Measurements from ENCODE around the gene FOXK1. TPM values are rescaled to one million over a fixed set of nuclear protein-coding genes. Genes with fewer than 3 reads are reported as not detected.

The FOXK1 gene
- total RNA-seq, 1 donor from 2014 or later, result 53.6 TPM

GRCh38 chr7:4699841-4700240, 17.7 kb downstream of the FOXK1 start:
- Mint-ChIP-seq H3K27me3 (ENCODE audit: low read depth, unreplicated experiment) (no peaks in the 10 kb centered on the region), H3K27ac (ENCODE audit: unreplicated experiment) (no peak overlapping the region), H3K36me3 (ENCODE audit: low read depth, unreplicated experiment) (peaks cover 2% of the 10 kb centered on the region), H3K4me3 (ENCODE audit: unreplicated experiment) (no peak overlapping the region), H3K9me3 (ENCODE audit: unreplicated experiment) (no peaks in the 10 kb centered on the region), H3K4me1 (ENCODE audit: low read depth, unreplicated experiment) (peaks cover 37% of the 10 kb centered on the region)
- Histone ChIP-seq H3K4me2 (ENCODE audit: low read length) (no peak overlapping the region), H3K9me3 (ENCODE audit: insufficient read depth, low read depth, low read length) (no peaks in the 10 kb centered on the region), H3K9ac (ENCODE audit: low read length) (peak overlapping the region; percentile 65), H3K4me3 (ENCODE audit: insufficient read depth, low read depth, low read length) (no peak overlapping the region), H3K27me3 (ENCODE audit: insufficient read depth, low read length) (no peaks in the 10 kb centered on the region), H3K4me1 (ENCODE audit: insufficient read depth, low read length) (peaks cover 30% of the 10 kb centered on the region), H2AFZ (ENCODE audit: low read depth, low read length) (no peak overlapping the region), H3K36me3 (ENCODE audit: insufficient read depth, low read length) (no peaks in the 10 kb centered on the region), H4K20me1 (ENCODE audit: insufficient read depth, low read length) (peaks cover 61% of the 10 kb centered on the region), H3K79me2 (ENCODE audit: insufficient read depth, low read length) (peaks cover 99% of the 10 kb centered on the region), H3K27ac (ENCODE audit: low read depth, low read length) (peak overlapping the region; percentile 74)
- FAIRE-seq (no peak), DNase-seq (ENCODE audit: low read depth) (no peak)
- TF ChIP-seq CTCF (IDR thresholded peaks at IDR 0.05; ENCODE audit: insufficient read depth, low read depth, low read length) (no peak), EZH2 (IDR thresholded peaks at IDR 0.05; ENCODE audit: insufficient read depth, low read length) (no peak)

- no peaks in the 10 kb centered on the region for H3K27me3 ChIP-seq (ENCODE audit: insufficient read depth, low read length)
- peak overlapping the region; percentile 69 for H3K9ac ChIP-seq (ENCODE audit: low read length)
- H3K9me3 ChIP-seq (ENCODE audit: insufficient read depth, low read depth, low read length), result no peaks in the 10 kb centered on the region
- H3K36me3 ChIP-seq (ENCODE audit: insufficient read depth, low read length), result no peaks in the 10 kb centered on the region
- Mint-ChIP-seq H3K27me3 (ENCODE audit: low read depth, unreplicated experiment) (no peaks in the 10 kb centered on the region), H3K27ac (ENCODE audit: unreplicated experiment) (peak overlapping the region; percentile 63), H3K9me3 (ENCODE audit: unreplicated experiment) (no peaks in the 10 kb centered on the region), H3K4me1 (ENCODE audit: low read depth, unreplicated experiment) (peaks cover 37% of the 10 kb centered on the region), H3K36me3 (ENCODE audit: low read depth, unreplicated experiment) (peaks cover 2% of the 10 kb centered on the region), H3K4me3 (ENCODE audit: unreplicated experiment) (no peak overlapping the region)
- no peak for TF ChIP-seq EZH2 (IDR thresholded peaks at IDR 0.05; ENCODE audit: insufficient read depth, low read length)
- peak; percentile 3 for TF ChIP-seq CTCF (IDR thresholded peaks at IDR 0.05; ENCODE audit: insufficient read depth, low read depth, low read length)
- DNase-seq (ENCODE audit: low read depth), result peak; percentile 99
- H3K4me2 ChIP-seq (ENCODE audit: low read length), result peak overlapping the region; percentile 52
- H2AFZ ChIP-seq (ENCODE audit: low read depth, low read length), result no peak overlapping the region
- no peak overlapping the region for H3K4me3 ChIP-seq (ENCODE audit: insufficient read depth, low read depth, low read length)
- H3K27ac ChIP-seq (ENCODE audit: low read depth, low read length), result peak overlapping the region; percentile 74
- peaks cover 34% of the 10 kb centered on the region for H3K4me1 ChIP-seq (ENCODE audit: insufficient read depth, low read length)
- H4K20me1 ChIP-seq (ENCODE audit: insufficient read depth, low read length), result peaks cover 56% of the 10 kb centered on the region
- peaks cover 94% of the 10 kb centered on the region for H3K79me2 ChIP-seq (ENCODE audit: insufficient read depth, low read length)
- FAIRE-seq, result no peak
Measured at GRCh38 chr7:4700577-4701235, 18.6 kb downstream of the FOXK1 start.

- Mint-ChIP-seq H3K27me3 (ENCODE audit: low read depth, unreplicated experiment) (no peaks in the 10 kb centered on the region), H3K9me3 (ENCODE audit: unreplicated experiment) (no peaks in the 10 kb centered on the region), H3K4me1 (ENCODE audit: low read depth, unreplicated experiment) (peaks cover 56% of the 10 kb centered on the region), H3K4me3 (ENCODE audit: unreplicated experiment) (no peak overlapping the region), H3K36me3 (ENCODE audit: low read depth, unreplicated experiment) (no peaks in the 10 kb centered on the region), H3K27ac (ENCODE audit: unreplicated experiment) (peak overlapping the region; percentile 62)
- Histone ChIP-seq H3K4me1 (ENCODE audit: insufficient read depth, low read length) (peaks cover 55% of the 10 kb centered on the region), H3K4me3 (ENCODE audit: insufficient read depth, low read depth, low read length) (no peak overlapping the region), H4K20me1 (ENCODE audit: insufficient read depth, low read length) (peaks cover 38% of the 10 kb centered on the region), H3K36me3 (ENCODE audit: insufficient read depth, low read length) (no peaks in the 10 kb centered on the region), H3K79me2 (ENCODE audit: insufficient read depth, low read length) (peaks cover 83% of the 10 kb centered on the region), H2AFZ (ENCODE audit: low read depth, low read length) (no peak overlapping the region), H3K27me3 (ENCODE audit: insufficient read depth, low read length) (no peaks in the 10 kb centered on the region), H3K4me2 (ENCODE audit: low read length) (peak overlapping the region; percentile 17), H3K27ac (ENCODE audit: low read depth, low read length) (peak overlapping the region; percentile 93), H3K9ac (ENCODE audit: low read length) (peak overlapping the region; percentile 53), H3K9me3 (ENCODE audit: insufficient read depth, low read depth, low read length) (no peaks in the 10 kb centered on the region)
- DNase-seq (ENCODE audit: low read depth) (no peak), FAIRE-seq (no peak)
- TF ChIP-seq EZH2 (IDR thresholded peaks at IDR 0.05; ENCODE audit: insufficient read depth, low read length) (no peak), CTCF (IDR thresholded peaks at IDR 0.05; ENCODE audit: insufficient read depth, low read depth, low read length) (no peak)
Measured at GRCh38 chr7:4702961-4703512, 20.9 kb downstream of the FOXK1 start.
